ES-I3 (cell line): Measurements from ENCODE around the gene GDF2.

Source experiments
- H3K36me3 ChIP-seq: 2 replicates; pipeline ENCODE4 v1.6.1; 2013; ENCODE audit warnings: mild to moderate bottlenecking, low read length, control low read depth, moderate library complexity; ENCODE audit not compliant: insufficient read depth
- H3K4me1 ChIP-seq: 2 replicates; pipeline ENCODE4 v1.6.1; 2013; ENCODE audit warnings: mild to moderate bottlenecking, control low read depth, low read length; ENCODE audit not compliant: insufficient read depth
- H3K9ac ChIP-seq: 2 replicates; pipeline ENCODE4 v1.6.1; 2013; ENCODE audit warnings: low read depth, mild to moderate bottlenecking, low read length, moderate library complexity
- H3K9me3 ChIP-seq: 2 replicates; pipeline ENCODE4 v1.6.1; 2013; ENCODE audit warnings: mild to moderate bottlenecking, low read length, moderate library complexity; ENCODE audit not compliant: control insufficient read depth, insufficient read depth

Gene GDF2

GRCh38 chr10:47374611-47375536 is 52.6 kb downstream of the GDF2 start:
- peaks cover 10% of the 10 kb centered on the region; the same call in 1 of the 2 replicates for H3K4me1 ChIP-seq
- H3K9ac ChIP-seq, result no peak overlapping the region
- H3K9me3 ChIP-seq, result no peaks in the 10 kb centered on the region
- H3K36me3 ChIP-seq, result no peaks in the 10 kb centered on the region

DNA sequence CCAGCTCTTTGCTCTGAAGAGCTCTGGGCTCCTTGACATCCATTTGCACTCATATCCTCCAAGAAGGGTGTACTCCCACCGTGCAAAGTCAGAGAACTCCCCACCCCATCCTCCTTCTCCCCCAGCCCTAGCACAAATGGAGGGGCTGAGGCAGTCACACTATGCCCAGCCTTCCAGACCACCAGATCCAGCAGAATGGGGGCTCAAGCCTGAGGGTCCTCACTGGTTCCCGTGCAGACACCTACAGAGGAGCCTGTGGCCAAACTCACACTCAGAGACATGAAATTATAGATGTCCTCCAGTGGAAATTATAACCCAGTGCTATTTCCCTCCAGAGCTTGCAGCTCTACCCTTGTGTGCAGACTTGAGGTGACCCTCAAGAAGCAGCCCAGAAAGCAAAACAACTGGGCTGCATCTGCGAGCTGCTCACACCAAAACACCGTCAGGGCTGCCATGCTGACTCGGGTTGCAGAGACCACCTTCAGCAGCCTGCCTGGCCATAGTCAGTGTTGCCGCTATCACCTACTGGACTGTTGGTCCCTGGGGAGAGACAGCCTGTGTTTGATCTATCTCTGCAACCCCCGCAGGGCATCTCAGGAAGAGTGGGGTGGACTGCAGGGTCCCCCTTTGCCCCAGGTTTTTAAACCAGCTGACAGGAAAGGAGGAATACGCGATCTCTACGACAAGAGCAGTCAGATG is 54.4 kb downstream of the GDF2 start:
- Histone ChIP-seq H3K4me1 (peaks cover 10% of the 10 kb centered on the region; the same call in 1 of the 2 replicates), H3K36me3 (no peaks in the 10 kb centered on the region), H3K9ac (no peak overlapping the region), H3K9me3 (no peaks in the 10 kb centered on the region)
